CD4-positive, alpha-beta T cell treated with Interleukin-12 subunit alpha and Interleukin-12 subunit beta, for 1 hour (primary cell): ENCODE results near the gene STAM.

Experiments
- DNase-seq: peaks from one replicate; pipeline ENCODE4 v3.0.0-alpha.2; 2020

STAM gene

GRCh38 chr10:17734432-17735080 lies 90.6 kb downstream of the STAM start:
- no peak for DNase-seq

DNA sequence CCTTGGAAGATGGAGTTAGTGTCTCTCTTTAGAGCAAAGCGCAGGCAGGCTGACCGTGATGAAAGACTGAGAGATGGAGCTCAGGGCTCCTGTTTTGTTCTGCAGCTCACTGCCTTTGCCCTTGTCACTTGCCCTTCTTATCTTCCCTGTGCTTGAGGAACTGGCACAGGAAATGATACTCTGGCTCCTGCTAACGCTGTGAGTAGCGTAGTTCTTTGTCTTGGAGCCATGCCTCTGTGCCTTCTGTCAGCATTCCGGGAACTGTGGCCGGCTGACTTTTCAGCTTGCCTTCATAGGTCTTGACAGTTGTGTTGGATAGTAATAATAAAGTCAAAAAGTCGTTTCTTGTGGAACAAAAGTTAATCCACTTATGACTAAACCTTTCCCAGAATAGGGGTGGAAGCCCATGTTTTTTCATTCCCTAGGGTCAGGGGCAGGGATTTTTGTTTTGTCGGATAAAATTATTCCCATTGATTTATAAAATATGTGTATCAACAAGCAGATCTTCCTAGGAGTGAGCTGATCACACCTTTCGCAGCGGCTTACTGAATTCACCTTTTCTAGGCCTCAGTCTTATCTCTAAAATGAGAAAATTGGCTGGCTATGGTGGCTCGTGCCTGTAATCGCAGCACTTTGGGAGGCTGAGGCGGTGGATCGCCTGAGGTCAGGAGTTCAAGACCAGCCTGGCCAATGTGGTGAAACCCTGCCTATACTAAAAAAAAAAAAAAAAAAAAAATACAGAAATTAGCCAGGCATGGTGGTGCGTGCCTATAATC lies 91.4 kb downstream of the STAM start:
- DNase-seq, result no peak

GRCh38 chr10:17736223-17736622 lies 92.3 kb downstream of the STAM start:
- DNase-seq, result no peak

GRCh38 chr10:17737027-17737965 lies 93.3 kb downstream of the STAM start:
- DNase-seq, result peak; percentile 47

DNA sequence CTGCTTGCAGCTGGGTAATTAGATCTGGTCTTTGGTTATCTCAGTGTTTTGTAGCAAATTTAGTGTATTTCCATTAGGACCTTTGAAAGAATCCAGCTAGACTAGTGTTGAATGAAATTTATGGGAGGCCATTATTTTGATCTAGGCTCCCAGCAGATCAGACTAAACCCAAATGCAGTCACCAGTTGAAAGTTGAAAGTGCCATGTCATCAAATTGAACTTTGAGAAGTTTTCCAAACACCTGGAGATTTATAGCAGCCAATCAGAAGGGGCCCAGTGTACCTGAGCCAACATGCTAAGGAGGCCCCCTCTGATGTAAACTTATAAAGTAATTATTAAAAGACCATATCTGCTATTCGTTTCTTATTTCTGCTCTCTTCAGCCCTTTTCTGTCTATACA lies 96.7 kb downstream of the STAM start:
- DNase-seq, result no peak

GRCh38 chr10:17742918-17743317 lies 99.0 kb downstream of the STAM start:
- peak; percentile 70 for DNase-seq

DNA sequence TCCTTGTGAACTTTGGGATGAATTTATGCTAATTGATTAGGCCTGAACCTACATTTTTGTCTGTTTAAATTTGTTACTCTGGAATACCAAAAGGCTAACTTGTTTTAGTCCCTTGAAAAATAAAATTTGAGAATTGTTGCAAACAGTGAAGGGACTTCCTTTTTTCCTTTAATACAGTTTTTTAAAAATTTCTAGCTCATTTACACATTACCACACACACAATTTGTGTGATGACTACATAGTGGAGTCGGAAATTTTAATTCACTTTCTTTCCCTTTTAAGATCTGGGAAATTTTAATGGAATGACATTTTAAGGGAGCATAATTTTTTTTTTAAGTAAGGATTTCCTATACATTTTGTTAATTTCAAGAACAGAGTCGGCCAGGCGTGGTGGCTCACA lies 99.5 kb downstream of the STAM start:
- DNase-seq, result no peak

GRCh38 chr10:17744341-17744861 lies 100.5 kb downstream of the STAM start:
- DNase-seq, result no peak

- DNase-seq, result no peak
These were observed 104.1 kb downstream of the STAM start for GRCh38 chr10:17747883-17748550.

- DNase-seq, result no peak
These were observed 105.9 kb downstream of the STAM start for GRCh38 chr10:17749890-17750289.

GRCh38 chr10:17751781-17752445 lies 108.0 kb downstream of the STAM start, which contains the start of gene TMEM236:
Gene TMEM236 (plus strand): TSS chr10:17752201. CDS start chr10:17752296, 95 bp downstream.
- DNase-seq, result no peak

- DNase-seq, result peak; percentile 9
These were observed 112.7 kb downstream of the STAM start for GRCh38 chr10:17756557-17757217.

DNA sequence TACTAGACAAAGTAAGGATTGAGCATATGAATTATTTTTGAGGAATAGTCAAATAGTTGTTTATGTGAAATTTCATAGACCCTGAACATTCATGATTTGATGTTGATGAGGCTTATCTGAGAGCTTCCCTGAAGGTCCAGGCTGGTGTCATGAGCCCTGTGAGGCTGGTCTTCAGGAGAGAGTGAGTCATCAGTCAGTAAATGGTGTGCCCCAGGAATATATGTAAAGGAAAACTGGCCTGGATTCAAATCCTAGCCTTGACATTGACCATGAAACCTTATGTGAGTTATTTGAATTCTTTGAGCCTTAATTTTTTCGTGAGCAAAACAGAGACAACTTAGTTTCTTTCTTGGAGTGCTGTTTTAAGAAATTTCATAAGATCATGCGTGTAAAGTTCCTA lies 114.2 kb downstream of the STAM start:
- no peak for DNase-seq

DNA sequence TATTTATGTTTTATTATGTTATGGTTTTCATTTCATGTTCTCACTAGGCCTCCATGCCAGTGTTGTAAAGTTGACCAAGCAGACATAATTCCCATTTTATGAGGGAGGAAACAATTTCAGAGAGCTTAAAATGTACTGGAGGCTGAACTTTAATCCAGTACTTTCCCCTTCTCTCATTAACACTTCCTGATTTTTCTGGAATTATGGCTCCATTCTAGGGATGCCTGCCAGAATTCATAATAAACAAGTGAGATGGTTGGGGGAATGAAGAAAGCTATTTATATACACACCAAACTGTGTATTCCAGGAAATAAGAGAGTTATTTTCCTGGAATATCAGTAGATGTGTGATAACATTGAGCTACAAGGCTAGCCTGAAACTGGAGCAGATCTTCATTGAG lies 114.9 kb downstream of the STAM start:
- no peak for DNase-seq

- DNase-seq, result no peak
These were observed 120.2 kb downstream of the STAM start for GRCh38 chr10:17764142-17764541.

DNA sequence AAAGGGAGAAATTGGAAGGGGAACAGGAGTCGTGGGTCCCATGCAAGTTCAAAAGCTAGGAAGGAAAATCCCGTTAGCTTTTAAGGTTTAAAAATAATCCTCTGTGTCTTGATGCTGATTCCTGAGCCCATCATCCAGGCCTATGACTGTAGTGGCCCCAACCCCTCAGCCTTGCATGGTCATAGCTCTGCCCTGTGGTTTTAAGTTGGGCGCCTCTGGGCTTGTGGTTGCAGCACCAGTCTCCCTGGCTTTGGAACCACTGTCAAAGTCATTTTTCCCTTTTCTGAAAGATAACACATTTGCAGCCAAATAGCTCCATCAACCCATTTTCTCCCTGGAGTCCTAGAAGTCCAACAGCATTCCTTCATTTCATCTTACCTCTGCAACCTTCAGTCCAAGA lies 121.7 kb downstream of the STAM start:
- DNase-seq, result no peak
